ENCODE data around the gene RIC8B. TPM values are rescaled to one million over a fixed set of nuclear protein-coding genes. Genes with fewer than 3 reads are reported as not detected.

The RIC8B gene
- total RNA-seq, 4 donors from 2014 or later: 15.1 to 24.9 (median 21.6) TPM

DNA sequence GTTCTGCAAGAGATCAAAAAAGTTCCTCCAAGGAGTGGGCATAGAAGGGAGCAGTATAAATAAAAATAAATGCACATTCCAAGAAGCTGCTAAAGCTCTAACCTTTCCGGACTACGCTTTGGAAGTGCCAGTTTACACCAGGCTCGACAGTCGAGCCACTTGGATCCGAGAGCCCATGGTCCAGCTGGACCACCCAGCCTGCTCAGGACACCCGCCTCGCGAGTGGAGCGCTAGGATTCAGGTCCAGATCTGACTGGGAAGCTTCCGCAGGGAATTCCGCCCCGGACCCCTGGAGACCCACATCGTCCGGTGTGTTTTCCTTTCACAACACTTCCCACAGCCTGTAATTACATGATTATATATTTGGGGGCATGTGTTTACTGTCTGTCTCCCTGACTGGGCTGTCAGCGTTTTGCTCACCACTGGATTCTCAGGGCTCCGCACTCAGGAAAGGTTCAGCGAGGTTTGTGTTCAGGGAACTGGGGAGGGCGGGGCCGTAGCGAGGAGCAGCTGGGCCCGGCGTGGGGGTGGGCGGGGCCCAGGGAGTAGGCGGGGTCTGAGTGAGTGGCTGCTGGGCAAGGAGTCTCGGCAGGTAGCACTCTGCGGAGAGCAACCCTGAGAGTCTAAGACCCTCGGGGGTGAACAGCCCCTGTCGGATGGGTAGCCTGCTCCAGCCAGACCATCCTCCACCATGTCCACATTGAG lies 128.9 kb downstream of the RIC8B start:
- H3K36me3 ChIP-seq: no peaks in the 10 kb centered on the region
- peak overlapping the region in 2 of 4 donors; percentile 20 to 23 for H3K27ac ChIP-seq
- H3K27me3 ChIP-seq: peaks cover 0 to 5% of the 10 kb centered on the region in 2 donors
- WGBS, 2 donors: 2 to 3% methylated on average over 27 to 28 of the region's 28 CpGs
- TF ChIP-seq, protein P1, sequence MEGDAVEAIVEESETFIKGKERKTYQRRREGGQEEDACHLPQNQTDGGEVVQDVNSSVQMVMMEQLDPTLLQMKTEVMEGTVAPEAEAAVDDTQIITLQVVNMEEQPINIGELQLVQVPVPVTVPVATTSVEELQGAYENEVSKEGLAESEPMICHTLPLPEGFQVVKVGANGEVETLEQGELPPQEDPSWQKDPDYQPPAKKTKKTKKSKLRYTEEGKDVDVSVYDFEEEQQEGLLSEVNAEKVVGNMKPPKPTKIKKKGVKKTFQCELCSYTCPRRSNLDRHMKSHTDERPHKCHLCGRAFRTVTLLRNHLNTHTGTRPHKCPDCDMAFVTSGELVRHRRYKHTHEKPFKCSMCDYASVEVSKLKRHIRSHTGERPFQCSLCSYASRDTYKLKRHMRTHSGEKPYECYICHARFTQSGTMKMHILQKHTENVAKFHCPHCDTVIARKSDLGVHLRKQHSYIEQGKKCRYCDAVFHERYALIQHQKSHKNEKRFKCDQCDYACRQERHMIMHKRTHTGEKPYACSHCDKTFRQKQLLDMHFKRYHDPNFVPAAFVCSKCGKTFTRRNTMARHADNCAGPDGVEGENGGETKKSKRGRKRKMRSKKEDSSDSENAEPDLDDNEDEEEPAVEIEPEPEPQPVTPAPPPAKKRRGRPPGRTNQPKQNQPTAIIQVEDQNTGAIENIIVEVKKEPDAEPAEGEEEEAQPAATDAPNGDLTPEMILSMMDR (IDR thresholded peaks at IDR 0.05): no peak
- TF ChIP-seq POLR2A (IDR thresholded peaks at IDR 0.05): no peak
- TF ChIP-seq EP300 (IDR thresholded peaks at IDR 0.05): no peak
- peaks cover 0 to 15% (median 0%) of the 10 kb centered on the region in 4 donors for H3K4me1 ChIP-seq
- peak overlapping the region; percentile 20 to 46 (median 36) for H3K4me3 ChIP-seq
- peak; percentile 61 to 69 for DNase-seq (ENCODE audit: low spot score in 2 of 2)
- H3K9me3 ChIP-seq: no peaks in the 10 kb centered on the region

DNA sequence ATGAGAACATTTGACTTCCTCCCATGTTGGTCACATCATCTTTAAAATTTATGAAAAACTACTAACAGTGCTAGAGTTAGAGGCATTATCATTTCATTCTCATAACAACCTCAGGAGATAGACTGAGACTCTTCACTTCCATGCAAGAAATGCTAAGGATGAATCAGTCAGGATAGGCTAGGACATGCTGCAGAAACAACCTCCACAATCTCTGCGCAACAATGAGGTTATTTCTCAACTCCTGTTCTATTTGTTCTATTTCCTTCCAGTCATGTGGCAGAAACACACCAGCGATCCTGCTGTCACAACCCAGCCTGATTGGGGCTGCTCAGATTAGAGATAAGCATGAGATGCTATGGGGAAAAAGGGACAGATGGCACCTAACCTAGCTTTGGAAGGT lies 132.2 kb downstream of the RIC8B start:
- H3K27ac ChIP-seq: no peak overlapping the region
- peaks cover 0 to 10% (median 0%) of the 10 kb centered on the region in 4 donors for H3K4me1 ChIP-seq
- TF ChIP-seq, protein P1 (IDR thresholded peaks at IDR 0.05): no peak
- no peak for TF ChIP-seq EP300 (IDR thresholded peaks at IDR 0.05)
- TF ChIP-seq POLR2A (IDR thresholded peaks at IDR 0.05): no peak
- H3K27me3 ChIP-seq: peaks cover 0 to 5% of the 10 kb centered on the region in 2 donors
- 87 to 93% methylated on average over 2 of the region's 2 CpGs for WGBS, 2 donors
- no peak for DNase-seq (ENCODE audit: low spot score in 2 of 2)
- no peak overlapping the region for H3K4me3 ChIP-seq
- H3K36me3 ChIP-seq: no peaks in the 10 kb centered on the region
- H3K9me3 ChIP-seq: no peaks in the 10 kb centered on the region

DNA sequence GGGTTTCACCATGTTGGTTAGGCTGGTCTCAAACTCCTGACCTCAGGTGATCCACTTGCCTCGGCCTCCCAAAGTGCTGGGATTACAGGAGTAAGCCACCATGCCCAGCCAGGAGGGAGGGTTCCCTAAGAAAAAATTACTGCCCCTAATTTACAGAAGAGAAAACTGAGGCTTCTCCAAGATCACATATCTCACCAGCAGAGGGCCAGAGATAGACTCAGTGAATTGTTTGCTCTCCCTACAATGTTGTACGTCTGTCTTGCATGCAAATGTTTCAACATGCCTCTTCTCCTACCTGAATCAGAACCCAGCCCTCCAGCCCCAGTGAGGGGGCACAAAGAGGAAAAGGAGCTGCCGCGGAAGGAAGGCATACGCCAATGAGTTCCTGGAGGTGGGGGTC lies 132.9 kb downstream of the RIC8B start:
- no peak for DNase-seq (ENCODE audit: low spot score in 2 of 2)
- Histone ChIP-seq H3K4me1 (peaks cover 0 to 10% (median 0%) of the 10 kb centered on the region in 4 donors), H3K4me3 (no peak overlapping the region), H3K27ac (no peak overlapping the region), H3K27me3 (peaks cover 0 to 5% of the 10 kb centered on the region in 2 donors), H3K9me3 (no peaks in the 10 kb centered on the region), H3K36me3 (no peaks in the 10 kb centered on the region)
- no peak for TF ChIP-seq POLR2A (IDR thresholded peaks at IDR 0.05)
- TF ChIP-seq, protein P1 (IDR thresholded peaks at IDR 0.05): no peak
- no peak for TF ChIP-seq EP300 (IDR thresholded peaks at IDR 0.05)
- 77 to 81% methylated on average over 5 of the region's 5 CpGs for WGBS, 2 donors

DNA sequence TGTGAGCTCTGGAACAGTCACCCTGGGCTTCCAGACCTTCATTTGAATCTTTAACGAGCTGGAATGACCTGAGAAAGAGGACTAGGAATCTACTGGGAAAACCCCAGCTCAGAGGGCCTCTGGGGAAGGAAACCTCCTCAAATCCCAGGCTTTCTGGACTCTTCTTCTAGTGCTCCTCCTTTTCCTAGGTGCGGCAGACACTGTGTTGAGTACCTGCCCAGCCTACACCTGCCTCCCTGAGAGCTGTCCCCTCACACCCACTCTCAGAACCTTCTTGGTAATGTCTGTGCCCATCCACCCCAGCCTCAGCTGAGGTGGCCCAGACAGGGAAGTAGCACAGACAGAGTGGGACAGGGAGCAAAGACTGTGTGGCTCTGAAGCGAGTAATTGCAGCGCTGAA lies 133.4 kb downstream of the RIC8B start:
- WGBS, 2 donors: 80 to 81% methylated on average over 4 of the region's 4 CpGs
- no peak for DNase-seq (ENCODE audit: low spot score in 2 of 2)
- no peaks in the 10 kb centered on the region for H3K36me3 ChIP-seq
- no peak for TF ChIP-seq EP300 (IDR thresholded peaks at IDR 0.05)
- no peak for TF ChIP-seq POLR2A (IDR thresholded peaks at IDR 0.05)
- TF ChIP-seq, protein P1 (IDR thresholded peaks at IDR 0.05): no peak
- no peak overlapping the region for H3K4me3 ChIP-seq
- no peaks in the 10 kb centered on the region for H3K9me3 ChIP-seq
- peaks cover 0 to 5% of the 10 kb centered on the region in 2 donors for H3K27me3 ChIP-seq
- H3K27ac ChIP-seq: no peak overlapping the region
- H3K4me1 ChIP-seq: peaks cover 0 to 10% (median 0%) of the 10 kb centered on the region in 4 donors

DNA sequence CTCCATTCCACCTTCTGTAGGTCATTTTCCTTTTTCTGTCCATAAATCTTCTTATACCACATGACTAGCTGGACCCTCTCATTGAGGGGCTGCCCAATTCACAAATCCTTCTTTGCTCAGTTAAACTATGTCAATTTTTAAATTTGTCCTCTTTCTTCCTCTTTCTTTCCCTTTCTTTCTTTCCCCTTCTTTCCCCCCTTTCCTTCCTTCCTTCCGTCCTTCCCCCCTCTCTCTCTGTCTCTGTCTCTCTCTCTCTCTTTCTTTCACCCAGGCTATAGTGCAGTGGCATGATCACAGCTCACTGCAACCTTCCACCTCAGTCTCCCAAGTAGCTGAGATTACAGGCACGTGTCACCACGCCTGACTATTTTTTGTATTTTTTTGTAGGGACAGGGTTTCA lies 134.1 kb downstream of the RIC8B start:
- TF ChIP-seq, protein P1 (IDR thresholded peaks at IDR 0.05): no peak
- TF ChIP-seq POLR2A (IDR thresholded peaks at IDR 0.05) (no peak), EP300 (IDR thresholded peaks at IDR 0.05) (no peak)
- Histone ChIP-seq H3K27me3 (peaks cover 0 to 5% of the 10 kb centered on the region in 2 donors), H3K27ac (no peak overlapping the region), H3K4me3 (no peak overlapping the region), H3K9me3 (no peaks in the 10 kb centered on the region), H3K36me3 (no peaks in the 10 kb centered on the region), H3K4me1 (peaks cover 0 to 5% (median 0%) of the 10 kb centered on the region in 4 donors)
- WGBS, 2 donors: 73 to 80% methylated on average over 3 of the region's 3 CpGs
- no peak for DNase-seq (ENCODE audit: low spot score in 2 of 2)

All from tibial nerve (tissue), 4 donors.